Activated gamma-delta T cell (primary cell): ENCODE data around the gene KIF16B.
"Not testable (repeated sequence)": the region's sequence is repeated elsewhere in the genome, so short reads cannot be mapped to it uniquely, and the experiment has no call there.

Experiments
- DNase-seq: peaks from one replicate; lab custom pipeline; 2025; lab: John Stamatoyannopoulos, UW

The KIF16B gene

DNA sequence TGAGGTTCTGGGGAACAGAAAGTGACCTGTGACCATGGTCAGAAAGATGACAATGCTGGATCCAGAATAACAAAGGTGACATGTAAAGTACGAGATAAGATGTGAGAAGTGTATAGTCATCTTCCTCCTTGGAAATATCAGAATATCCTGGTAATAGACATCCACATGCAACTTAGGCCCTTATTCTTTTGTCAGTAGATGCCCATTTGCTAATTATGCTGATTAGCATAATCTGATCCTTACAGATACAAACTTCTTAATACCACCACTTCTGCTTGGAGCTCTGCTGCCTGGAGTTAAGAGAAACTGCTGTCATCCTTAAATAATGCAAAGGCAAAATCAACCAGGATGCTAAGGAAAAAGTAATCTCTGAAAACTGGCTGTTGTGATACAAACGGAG lies 91.3 kb downstream of the KIF16B start:
- DNase-seq = no peak

DNA sequence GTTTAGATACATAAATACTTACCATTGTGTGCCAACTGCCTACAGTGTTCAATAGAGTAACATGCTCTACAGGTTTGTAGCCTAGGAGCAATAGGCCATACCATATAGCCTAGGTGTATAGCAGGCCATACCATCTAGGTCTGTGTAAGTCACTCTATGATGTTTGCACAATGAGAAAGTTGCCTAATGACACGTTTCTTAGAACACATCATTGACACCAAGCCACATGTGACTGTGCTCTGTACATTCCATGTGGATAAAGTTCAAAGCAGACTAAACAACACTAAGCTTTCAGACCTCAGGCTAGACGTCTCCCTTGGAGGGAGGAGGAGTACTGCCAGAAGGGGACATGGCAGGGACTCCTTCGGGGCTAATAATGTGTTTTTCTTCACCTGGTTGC lies 93.6 kb downstream of the KIF16B start:
- no peak for DNase-seq

DNA sequence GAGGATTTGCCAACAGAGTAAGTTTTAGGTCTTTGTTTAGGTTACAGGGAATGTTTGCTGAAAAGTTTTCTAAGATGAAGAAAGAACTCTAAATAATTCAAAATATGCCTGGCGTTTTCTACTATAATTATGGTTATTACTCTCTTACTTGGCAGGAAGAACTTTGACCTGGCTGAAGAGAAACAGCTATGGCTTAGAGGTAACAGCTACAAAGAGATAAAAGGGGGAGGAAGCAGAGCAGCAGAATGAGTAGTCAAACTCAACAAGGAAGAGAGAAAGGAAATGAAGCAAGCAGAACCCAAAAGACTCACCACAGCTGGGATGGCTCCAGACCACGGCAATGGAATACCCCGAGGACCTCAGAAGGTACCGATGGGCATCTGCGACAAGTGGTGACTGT lies 95.6 kb downstream of the KIF16B start:
- DNase-seq = no peak

DNA sequence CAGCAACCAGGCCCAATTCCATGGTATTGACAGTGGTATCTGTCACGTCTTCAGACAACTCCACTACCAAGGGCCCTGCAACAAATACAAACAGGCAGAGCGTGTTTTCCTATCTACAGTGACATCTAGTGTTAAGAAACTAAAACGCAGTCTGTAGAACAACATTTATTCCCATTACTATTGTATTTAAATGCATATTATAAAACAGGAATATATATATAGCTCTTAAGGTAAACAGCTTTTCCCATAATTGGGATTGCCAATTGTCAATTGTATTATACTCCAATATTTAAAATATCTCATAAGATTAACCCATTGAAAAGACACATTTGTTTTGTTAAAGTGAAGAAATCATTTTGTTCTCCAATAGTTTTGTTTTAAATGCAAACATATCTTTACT lies 97.2 kb downstream of the KIF16B start:
- no peak for DNase-seq

DNA sequence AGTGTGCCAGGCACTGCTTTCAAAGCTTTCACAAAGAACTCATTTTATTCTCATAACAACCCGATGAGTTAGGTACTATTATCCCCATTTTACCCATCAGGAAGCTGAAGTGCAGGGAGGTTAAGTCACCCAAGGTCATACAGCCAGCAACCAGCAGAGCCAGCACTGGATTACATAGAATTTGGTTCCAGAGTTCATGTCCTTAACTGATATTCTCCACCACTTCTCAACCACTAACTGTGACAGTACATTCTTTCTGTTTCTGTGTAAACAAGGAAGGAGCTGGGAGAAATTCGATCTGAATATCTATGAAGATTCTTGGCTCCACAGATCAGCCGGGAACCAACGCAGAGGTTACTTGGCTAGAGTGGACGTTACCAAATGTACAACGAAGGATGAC lies 98.0 kb downstream of the KIF16B start:
- no peak for DNase-seq

DNA sequence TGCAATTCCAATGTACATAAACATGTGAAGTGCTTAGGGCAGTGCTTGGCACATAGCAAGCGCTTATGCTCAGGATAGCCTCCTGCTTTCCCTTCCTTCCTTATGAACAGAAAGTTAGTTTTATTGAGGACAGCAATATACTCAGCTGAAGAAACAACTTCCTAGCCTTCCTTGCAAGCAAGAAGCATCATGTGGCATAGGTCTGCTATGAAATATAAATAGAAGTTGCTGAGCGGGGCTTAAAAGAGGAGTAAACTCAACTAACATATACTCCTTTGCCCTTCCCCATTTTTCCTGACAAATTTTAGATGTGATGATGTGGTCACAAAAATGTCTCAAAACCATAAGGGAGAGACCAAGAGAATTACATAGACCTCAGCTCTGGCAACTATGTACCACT lies 98.9 kb downstream of the KIF16B start:
- DNase-seq = no peak

DNA sequence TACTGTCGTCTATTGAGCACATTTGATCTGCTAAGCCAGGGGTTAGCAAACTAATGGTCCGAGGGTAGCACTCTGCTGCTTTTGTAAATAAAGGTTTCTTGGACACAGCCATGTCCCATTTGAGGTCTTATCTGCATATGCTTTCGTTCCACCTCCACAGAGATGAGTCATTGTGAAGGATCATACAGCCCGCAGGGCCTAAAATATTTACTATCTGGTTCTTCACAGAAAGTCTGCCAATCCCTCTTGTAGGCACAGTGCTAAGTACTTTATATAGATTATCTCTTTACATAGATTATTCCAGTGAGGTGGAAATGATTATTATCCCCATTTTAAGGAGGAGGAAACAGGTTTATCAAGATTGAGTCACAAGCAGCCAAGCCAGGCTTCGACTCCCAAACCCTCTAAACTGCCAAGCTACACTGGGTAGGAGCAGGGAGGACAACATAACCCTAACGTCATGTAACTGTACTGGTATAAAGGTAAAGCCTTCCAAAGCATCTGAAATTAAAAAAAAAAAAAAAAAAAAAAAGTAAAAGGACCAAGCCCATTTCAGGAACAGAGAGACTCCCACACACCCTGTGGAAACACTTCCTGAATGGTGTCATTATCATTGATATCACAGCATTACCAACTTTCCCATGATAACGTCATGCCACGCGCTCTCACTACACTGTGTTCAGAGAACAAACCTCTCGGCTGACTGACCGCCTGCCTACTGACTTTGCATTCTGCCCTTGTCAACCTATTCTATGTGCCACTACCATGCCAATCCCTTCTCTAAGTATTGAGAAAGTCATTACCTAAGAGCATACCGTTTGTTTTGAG lies 101.0 kb downstream of the KIF16B start:
- no peak for DNase-seq

DNA sequence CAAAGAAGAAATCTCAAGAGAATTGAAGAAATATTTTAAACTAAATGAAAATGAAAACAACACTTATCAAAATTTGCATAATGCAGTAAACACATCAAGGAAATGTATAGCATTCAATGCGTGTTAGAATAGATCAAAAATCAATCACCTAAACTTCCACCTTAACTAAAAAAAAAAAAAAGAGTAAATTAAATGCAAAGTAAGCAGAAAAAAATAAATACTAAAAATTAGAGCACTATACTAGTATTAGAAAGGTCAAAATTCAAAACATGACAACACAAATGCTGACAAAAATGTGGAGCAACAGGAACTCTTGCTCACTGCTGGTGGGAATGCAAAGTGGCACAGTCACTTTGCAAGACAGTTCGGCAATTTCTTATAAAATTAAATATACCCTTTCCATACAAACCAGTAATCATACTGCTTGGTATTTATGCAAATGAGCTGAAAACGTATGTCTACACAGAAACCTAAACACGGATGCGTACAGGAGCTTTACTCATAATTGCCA lies 103.8 kb downstream of the KIF16B start:
- DNase-seq = no peak

DNA sequence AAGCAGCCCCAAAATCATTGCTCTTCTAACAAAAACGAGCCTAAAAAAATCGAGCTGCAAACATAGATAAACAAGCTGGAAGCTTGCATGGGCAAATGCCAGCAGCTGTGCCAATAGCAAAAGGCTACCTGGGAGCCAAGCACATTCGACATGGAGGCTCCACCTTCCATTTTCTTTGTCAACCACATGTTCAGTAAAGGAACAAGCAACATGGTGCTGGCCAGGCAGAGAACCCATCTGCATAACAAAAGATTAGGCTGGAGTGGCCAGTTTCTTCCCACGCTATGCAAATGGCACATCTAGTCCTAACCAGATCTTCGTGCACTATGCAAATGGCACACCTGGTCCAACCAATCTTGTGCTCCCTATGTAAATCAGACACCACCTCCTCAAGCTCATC lies 110.5 kb downstream of the KIF16B start:
- no peak for DNase-seq

DNA sequence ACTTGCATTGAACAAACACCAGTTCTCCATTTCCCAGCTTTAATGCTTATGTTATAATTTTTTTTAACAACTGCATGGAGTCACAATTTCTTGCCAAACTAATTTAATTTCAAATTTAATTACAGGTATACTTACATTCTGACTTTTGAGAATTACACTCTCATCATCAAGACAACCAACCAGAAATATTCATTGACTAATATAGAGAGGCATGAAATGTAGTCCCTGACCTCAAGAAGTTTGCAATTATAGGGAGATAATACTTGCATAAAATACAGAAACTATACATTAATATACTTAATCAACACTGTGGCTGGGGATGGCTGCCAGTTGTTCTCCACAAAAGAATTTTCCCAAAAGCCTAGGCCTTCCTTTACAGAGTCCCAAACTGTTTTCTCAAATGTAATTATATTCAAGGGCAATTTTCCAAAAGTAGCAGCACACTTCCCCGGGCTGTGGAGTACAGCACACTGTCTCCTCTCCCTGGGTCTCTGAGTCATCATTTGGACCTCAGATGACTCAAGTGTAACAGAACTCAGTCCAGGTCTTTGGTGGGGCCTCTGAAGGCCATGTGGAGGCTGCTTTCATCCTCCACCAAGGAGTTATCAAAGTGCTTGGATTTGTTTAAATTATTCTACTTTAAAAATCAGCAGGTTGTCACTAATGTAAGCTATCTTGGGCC lies 114.1 kb downstream of the KIF16B start:
- no peak for DNase-seq

DNA sequence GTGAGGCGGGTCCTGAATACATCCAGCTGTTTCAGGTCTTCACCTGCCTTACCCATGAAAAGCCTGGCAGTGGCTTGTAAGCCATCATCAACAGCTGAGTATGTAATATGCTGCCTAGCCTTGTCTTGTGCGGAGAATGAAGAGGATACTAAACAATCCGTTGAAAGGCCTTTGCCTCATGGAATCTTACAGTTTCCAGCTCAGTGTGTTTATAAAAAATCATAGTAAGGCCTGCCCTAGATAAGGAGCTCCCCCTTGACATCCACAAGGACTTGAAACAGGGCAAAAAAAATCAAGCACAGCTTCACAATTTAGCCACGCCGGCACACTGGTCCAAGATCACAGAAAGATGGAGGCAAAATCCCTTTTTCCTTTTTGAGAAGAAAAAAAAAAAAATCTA lies 115.7 kb downstream of the KIF16B start:
- no peak for DNase-seq

DNA sequence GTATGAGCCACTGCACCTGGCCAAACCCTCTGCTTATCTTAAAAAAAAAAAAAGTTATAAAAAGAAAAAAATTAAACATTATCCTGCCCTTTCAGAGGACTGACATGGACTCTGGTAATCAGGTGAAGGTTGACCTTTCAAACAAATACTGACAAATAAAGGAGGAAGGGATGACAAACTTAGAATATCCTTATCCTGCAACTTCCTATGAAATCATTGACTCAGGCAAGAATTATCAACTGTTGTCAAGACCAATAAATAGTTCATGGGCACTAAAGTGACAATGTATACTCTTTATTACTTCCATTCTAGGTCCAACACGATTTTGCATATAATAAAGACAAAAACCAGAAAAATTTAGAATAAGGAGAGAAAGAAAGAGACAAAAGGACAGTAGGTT lies 117.9 kb downstream of the KIF16B start:
- DNase-seq = no peak

DNA sequence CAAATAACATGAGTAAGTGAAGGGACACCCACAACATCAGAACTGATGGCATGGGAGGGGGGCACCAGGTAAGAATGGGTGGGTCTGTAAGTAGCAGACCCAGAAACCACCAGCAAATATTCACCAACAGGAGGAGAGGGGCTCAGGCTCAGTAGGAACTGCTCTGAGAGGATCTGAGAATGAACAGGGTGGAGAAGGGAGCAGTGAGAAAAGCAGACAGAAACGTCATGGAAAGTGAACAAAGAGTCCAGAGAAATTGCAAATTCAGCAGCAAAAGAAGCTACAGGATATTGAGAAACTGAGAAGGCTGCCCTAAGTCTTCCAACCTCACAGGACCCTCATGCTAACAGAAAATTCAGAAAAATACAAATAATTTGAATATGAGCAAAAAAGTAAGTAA lies 121.3 kb downstream of the KIF16B start:
- no peak for DNase-seq

DNA sequence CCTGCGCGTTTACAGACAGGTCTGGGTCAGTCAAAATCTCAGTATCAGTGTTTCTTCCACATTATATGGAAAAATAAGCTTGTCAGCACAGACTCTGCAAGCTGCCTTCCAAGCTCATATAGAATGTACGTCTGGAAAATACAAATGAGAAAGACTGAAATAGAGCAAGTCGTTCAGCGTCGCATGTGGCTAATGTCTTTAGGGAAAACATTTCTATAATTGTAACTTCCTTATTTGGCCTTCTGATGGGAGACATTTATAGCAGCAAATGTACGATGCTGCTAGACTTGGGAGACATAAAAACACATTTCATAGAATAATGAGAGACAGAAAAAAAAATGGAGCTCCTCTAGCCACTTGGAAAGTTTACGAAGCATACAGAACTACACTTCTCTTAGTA lies 122.2 kb downstream of the KIF16B start:
- DNase-seq = no peak

DNA sequence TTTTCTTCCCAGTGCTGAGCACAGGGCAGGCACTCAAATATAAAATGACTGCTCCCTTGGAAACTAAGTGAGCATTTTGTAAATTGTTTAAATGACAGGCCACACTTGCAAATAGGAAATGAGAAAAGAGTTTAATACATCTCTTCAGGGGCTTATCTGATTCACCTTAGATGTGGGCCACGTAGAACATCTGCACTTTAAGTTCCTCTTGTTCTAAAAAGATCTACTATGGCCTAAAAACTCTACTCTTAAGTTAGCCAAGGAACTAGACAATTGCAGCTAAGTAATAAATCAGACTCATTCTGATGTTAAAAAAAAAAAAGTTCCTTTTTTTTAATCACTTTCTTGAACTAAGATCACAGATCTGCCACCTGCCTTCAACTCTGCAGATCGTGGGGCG lies 126.3 kb downstream of the KIF16B start:
- no peak for DNase-seq

DNA sequence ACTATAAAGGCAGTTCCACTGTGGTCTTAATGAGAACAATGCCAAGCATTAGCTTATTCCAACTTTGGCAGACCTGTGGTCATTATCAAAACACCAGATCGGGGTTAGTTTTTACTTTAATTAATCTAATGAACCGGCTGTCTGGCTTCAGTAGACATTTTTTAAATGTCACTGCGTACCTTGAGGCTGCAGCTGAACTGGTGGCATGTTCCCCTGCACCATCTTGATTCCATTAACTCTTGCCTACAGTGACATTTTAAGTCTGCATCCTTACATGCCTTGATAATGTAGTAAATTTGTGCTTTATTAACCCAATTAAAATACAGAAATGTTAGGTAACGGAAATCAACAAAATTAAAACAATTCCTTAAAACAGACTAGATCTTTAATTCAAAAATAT lies 127.0 kb downstream of the KIF16B start:
- no peak for DNase-seq

DNA sequence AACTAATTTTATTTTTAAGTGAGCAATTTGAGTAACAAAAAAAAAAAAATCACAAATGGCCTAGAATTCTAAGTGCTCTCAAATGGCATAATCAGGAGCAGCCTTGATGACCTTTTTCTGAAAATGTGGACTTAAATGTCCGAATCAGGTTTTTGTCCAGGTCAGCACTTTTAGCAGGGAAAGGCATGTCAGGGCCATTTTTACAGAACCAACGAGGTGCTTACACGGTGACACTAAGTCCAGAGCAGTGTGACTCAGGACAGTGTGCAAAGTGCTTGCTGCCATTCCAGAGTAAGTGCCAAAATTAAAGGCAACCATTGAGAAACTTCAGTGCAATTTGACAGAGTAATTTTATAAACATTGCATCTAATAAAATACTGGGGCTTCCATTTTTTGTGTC lies 127.8 kb downstream of the KIF16B start:
- DNase-seq = no peak

DNA sequence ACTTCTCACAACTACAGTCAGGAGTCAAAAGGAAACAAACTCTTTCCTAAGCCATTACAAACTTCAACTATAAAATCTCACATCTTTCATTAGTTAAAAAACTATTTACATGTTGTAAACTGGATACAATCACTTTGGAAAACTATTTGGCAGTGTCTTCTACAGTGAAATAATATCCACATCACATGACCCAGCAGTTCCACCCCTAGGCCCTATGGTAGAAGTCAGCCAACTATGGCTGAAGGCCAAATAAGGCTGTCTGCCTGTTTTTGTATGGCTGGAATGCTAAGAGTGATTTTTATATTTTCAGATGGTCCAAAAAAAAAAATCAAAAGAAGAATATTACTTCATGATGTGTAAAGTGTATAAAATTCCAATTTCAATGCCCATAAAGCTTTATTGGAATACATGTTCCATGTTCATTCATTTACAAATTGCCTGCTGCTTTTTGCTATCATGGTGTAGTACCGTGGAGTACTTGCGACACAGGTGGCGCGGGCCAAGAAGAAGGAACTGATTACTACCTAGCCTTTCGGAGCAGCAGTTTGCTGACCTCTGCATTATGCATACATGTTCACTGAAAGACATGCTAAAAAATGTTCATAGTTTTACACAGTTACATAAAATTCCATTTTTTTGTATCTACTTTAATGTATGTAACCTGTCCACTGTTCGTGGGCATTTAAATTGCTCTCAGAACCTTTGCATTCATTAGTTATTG lies 129.0 kb downstream of the KIF16B start:
- DNase-seq = no peak

DNA sequence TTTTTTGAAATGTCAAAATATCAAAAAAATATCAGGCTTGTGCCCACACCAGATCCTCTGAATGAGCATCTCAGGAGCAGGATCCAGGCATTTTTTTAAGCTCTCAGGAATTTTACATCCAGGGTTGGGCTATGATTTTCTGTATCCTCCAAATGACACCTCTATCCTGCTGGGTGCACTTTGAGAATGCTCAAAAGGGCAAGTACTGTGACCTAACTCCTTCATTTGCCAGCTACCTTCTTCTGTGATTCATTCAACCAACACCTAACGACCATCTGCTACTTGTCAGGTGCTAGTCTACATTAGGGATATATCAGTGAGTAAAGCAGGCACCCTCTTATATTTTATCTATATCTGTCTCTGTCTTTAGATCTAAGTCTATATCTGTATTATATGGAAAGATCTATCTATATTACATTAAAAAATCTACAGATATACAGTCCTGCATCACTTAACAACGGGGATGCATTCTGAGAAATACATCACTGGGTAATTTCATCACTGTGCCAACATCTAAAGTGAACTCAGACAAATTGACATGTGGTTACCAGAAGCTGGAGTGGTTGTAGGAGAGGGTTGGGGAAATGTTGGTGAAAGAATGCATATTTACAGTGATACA lies 131.6 kb downstream of the KIF16B start:
- no peak for DNase-seq

DNA sequence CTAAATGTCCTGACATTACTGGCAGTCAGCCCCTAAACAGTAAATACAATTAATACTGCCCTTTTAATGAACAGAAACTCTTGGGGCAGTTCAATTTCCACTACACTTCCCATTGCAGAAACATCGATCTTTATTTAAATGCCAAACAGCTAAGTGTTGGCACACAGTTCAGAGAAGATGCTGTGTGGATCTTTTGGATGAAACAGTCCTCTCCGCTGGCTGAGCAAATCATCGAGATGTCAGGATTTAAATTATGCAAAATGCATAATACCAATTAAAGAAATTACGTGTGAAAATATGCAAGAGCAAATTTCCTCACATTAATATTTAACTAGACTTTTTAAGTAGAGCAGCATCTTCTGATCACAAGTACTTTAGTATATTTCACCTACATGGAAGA lies 132.6 kb downstream of the KIF16B start:
- DNase-seq = no peak

DNA sequence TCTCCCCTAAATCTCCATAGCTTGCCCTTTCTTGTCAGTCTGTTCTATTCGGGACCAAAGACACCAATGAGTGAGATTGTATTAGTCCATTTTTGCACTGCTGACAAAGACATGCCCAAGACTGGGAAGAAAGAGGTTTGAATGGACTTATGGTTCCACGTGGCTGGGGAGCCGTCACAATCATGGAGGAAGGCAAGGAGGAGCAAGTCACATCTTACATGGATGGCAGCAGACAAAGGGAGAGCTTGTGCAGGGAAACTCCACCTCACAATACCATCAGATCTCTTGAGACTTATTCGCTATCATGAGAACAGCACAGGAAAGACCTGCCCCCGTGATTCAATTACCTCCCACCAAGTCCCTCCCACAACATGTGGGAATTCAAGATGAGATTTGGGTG lies 133.7 kb downstream of the KIF16B start:
- not testable (repeated sequence) for DNase-seq

DNA sequence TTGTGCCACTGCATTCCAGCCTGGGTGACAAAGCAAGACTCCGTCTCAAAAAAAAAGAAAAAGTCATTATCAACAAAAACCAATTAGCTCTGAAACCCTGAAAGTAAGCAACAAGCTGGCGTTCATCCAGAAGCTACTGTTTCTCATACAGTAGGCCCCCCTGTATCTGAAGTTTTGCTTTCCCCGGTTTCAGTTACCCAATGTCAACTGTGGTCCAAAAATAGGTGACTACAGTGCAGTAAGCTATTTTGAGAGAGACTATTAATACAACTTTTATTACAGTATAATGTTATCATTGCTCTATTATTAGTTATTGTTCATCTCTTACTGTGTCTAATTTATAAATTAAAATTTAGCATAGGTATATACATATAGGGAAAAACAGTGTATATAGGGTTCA lies 135.1 kb downstream of the KIF16B start:
- DNase-seq = no peak
